ENCODE measurements around the gene SORCS1.

SORCS1 gene

DNA sequence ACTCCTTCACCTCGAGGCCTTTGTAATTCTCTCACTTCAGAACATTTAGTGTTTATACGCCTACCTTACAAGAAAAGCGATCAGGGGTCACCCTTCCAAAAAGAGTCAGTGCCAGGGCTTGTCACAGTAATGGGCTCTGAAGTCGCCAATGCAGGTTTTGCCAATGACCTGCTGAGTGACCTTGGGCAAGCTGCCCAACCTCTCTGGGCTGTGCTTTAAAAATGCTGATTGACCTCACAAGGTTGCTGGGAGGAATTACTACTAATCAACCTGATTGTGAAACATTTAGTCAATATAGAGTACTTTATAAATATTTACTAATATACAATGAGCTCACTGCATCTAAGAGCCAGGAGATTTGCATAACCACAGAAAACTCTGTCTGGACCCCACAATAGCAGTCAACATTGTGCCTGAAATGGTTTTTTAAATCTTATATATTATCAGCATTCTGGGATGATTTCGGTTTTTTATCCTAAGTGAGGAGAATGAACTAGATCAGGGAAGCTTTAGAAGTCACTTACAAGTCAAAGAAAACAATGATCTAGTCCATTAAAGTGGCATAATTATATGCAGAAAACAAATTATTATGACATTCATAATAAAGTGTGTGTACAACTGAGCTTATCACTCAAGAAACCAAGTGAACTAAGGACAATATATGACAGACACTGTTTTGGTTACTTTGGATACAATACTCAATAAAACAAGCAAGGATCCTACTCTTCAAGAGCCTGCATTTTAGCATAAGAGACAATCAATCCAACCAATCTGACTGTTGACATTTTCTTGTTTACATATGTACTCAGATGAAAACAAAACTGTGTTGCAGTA lies 290.5 kb downstream of the SORCS1 start:
- DNase-seq: no peak

DNA sequence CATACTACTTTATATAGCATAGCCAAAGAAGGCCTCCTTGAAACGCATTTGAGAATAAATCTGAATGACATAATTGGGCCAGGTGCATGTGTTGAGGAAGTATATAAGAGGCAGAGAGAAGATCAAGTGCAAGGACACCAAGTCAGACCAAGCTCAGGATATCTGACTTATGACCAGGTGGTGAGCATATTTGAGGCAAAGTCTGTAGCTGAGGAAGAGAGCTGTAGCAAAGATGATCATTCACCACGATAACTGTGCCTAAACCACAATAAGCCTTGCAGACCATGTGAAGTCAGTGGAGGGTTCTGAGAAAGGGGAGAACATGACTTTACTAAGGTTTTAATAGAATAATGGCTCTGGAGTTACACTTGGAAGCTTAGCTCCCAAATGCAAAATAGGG lies 292.3 kb downstream of the SORCS1 start:
- no peak for DNase-seq

DNA sequence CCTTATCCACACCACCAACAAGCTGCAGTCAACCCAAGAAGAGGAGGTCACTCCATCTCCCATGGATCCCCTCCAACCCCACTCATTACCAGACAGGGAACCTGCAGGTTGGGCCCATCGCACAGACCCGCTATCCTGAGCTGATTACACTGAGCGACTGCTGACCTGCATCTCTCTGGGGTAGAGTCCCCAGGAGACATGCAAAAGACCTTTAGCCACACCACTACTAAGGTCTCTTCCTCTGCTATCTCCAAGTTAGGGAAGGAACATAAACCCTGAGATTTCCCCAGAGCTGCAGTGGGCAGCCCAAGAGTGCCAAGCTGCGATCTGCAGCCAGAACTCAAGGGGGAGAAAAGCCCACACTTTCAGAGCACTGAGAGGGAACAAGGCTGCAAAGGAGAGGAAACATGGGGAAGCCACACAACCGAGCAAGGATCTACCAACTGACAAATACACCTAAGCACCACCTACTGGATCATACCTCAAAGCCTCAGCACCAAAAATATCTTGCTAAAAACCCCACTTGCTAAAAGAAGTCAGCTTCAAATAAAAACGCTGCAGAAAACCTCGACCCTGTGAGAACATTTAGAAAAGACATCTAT lies 298.2 kb downstream of the SORCS1 start:
- DNase-seq: no peak

DNA sequence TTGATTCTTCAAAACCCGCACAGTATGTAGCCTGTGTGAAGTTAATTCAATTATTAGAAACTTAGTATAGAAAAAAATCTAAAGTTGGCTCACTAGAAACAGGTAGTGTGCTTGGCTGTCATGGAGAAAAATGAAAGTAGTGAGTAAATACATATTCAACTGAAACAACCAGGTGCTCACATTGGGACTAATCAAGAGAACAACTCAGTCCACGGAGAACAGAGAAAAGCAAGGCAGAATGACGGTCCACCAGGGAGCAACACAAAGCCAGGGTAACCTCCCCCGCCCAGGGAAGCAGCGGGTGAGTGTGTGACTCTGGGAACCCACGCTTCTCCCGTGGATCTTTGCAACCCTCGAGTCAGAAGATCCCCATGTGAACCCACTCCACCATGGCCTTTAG lies 300.5 kb downstream of the SORCS1 start:
- DNase-seq: no peak

DNA sequence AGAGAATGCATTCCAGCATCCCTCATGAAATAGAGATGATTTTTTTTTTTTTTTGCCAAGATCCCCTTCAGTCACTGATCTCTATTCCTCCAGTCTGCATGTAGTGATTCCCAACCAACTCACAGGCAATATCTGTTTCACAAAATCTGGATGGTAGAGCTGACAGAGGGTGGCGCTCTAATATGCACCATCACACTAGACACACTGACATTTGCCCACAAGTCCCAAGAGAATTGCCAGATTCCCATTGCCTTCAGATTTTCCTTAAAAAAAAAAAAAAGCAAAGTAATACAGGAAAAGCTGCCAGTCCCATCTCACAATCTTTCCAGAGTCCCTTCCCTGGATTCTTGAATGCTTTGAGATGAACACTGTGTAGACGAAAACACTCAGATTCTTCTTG lies 301.0 kb downstream of the SORCS1 start:
- DNase-seq: no peak

DNA sequence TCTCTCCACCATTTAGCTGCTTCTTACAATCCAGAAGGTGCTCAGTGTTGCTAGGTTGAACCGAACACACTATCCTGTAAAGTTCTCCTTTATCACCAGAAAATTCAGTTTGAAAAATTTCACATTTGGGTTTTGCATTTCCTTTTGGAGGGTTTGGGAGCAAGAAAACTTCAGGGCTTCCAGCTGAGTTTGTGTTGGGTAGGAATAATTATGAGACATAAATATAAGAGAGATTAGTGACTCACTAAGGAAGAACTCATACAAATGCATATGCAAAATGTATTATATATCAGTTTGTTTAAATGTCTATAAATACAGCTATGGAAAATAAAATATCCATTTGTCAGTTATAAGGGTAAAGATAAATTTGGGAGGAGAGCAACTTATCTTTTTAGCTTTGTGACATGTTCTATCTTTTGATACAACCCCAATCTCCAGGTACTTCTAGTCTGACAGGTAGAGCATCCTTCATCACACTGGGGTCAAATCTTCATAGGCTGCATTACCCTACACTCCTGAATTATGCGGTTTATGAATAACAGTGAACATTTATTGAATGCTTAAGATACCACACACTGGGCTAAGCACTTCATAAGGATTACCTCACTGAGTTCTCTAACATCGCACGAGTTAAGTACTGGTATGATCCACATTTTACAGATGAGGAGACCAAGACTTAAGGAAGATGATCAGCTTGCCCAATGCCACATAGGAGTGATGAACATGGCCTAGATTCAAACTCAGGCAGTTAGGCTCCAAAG lies 304.4 kb downstream of the SORCS1 start:
- no peak for DNase-seq

DNA sequence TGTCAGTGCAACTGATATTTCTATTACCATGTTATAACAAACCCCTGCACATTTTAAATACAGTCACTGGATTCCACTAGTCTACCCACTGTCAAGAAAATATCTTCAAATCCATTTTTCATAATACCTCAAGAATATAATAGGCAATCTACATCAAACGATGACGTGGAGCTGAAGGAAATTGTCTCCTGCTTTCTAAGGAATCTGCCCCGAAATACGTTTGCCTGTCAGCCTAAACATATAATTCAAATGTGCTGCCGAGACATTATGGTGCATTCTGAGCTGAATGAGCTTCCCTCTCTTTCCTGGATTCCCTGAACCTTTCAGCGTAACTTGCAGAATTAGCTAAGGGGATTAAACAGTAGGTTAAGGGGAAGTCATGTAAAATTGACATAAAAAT lies 306.8 kb downstream of the SORCS1 start:
- no peak for DNase-seq

DNA sequence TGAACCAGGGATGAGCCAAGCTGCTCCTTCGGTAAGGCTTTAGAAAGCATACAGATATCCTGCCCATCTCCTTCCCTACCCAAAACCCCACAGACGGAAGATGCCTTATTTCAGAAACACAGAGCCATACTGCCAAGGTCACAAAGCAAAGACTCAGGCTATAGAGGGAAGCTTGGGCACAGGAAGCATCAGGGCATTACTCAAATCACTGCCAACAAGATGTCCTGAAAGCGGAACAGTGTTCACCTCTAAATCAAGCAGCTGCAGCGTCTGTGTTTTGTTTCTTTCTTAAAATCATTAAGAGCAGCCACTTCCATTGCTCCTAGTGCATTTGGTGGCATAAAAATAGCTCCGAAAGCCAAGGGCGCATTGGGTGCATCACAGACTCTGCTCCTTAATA lies 307.3 kb downstream of the SORCS1 start:
- DNase-seq: no peak

DNA sequence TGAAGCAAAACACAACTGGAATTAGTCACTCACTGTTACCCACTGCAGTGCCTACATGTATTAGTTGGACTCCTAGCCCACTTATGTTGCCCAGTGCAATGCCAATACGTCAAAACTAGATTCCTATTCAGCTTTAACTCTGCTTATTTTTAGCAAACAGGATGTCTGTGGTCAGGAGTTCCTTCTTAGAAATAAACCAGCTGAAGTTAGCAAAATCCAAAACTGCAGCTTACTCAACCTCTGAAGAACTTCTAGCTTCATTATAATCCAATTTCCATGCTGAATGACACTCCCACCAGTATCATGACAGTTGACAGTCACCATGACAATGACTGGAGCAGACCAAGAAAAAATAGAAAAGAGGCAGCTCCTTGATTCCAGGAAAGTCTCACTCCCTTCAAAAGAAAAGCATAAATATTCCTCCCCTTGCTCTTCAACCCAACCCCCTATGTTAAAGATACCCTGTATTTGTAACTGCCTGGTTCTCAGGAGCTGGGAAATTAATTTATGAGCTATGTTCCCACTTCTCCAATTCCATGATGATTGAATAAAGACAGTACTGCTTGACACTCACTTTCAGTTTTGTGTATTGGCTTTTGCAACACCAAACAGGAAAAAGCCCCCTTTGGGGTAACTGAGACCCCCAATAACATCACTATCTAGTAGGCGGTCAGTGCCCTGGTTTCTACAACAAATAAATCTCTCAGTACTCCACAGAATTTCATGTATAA lies 327.4 kb downstream of the SORCS1 start:
- no peak for DNase-seq

DNA sequence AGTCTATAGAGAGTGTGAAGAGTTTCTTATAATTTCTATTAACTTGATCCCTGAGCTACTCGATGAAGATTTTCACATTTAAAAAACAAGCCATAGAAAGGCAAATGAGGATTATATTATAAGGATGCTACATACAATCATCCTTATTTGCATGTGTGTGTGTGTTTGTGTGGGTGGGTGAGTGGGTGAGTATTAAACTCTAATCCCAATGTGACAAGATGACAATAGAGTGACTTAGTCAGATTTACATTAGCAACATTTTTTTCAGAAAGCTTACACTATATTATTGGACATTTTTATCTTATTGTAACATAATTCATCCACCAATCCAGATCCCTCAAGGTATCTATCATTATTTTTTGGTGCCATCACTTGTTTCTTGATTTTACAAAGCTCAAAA lies 331.7 kb downstream of the SORCS1 start:
- DNase-seq: no peak

DNA sequence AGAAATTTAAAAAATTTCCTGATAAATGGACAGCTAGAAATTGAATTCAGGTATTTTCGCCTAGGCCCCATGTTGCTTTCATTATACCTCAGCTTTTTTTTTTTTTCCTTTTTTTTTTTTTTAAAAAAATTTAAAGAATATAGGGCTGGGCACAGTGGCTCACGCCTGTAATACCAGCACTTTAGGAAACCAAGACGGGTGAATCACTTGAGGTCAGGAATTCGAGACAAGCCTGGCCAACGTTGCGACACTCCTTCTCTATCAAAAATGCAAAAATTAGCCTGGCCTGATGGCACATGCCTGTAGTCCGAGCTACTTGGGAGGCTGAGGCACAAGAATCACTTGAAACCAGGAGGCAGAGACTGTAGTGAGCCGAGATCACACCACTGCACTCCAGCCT lies 334.0 kb downstream of the SORCS1 start:
- no peak for DNase-seq

DNA sequence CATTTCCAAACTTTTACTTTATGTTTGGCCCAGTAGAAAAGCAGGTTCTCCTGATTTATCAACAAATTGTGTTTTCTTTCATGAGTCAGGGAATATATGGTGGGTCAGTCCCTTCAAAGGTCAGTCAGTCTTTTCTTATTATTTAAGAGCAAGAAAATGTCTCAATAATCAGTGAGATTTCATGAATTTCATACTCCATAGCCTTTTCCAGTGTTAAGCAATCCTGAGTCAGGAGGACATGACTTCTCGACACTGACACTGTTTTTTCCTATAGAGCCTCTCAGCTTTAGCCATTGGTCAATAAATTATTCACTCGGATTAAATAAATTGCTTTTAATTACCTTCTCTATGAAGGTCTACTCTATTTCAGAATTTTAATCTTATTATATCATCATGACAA lies 334.5 kb downstream of the SORCS1 start:
- no peak for DNase-seq

DNA sequence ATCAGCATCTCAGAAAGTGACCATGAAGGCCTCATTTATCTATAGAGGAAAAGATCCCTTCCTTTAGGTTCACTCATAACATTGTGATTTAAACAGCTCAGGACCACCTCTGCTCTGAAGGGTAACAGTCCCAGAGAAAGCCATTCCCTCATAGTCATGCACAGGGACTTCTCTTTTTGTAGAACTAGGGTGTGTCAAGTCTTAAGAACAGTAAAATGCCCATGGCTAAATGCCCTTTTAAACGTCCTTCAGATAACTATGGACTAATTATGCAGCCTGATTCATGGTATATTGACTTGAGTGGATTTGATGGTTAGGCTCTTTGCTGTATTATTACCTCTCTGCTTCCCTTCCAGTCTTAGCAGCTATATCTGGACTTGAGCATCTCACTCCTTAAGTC lies 337.8 kb downstream of the SORCS1 start:
- no peak for DNase-seq

DNA sequence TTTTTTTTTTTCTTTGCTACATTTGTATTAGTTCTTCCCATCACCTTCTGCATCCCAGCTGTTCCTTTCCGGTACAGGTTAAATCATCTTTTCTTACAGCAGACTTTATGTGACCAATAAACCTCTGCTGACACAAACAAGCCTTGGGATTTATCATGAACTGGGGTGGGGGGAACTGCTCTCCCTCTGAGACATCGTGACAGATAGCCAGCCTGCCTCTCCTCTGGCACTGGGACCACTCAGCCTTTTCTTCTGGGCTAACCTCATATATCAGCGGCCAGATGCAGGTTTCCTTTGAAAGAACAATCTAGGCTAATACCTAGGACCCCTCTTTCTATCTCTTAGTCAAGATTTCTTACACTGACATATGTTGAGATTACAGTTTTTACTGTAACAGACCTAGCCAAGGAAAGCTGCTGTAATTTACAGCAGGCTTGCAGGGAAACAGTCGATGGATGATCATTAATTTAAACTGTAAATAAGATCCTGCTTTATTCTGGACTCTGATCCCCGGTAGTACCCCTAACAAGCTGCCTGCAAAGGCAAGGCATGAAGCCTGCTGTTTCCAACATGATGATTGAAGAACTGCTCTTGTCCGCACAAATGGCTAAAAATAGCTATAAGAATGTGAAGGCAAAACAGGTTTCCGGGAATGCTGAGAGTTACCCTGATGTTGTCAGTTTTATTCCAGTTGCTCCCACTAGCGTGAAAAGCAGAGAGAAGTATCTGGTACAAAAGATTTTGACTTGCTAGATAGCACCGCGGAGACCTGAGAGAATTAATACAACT lies 338.7 kb downstream of the SORCS1 start:
- no peak for DNase-seq

DNA sequence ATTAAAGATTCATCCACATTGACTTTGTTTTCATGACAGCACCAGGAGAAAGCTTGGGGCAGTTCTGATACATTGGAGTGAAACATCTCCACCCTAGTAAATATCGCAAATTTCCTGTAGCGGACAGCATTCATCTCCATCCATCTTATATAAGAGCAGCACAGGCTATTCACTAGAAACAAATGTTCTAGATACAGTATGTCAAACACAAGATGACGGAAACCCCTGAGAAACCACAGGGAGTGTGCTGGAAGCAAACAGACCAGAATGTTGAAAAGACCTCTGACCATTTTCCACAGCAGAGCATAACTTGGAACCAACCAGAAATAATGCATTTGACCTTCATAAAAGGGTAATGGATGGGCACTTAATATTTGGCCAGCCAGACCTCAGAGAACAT lies 343.9 kb downstream of the SORCS1 start:
- no peak for DNase-seq

DNA sequence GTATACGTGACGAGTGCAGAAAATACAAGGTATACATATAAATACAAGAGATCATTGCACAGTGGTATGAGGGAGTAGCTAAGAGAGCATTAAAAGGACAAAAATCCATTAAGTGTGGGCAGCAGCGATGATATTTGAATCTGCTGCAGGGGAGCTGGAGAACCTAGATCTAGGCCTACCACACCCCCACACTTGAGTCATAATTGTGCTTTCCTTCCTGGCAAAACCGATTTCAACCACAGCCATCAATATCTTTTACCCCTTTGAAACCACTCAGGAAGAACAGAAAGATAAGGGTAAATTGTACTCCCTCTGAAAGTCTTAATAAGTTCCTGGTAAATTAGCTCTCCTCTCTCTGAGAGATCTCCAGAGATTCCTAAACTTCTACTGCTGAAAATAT lies 345.0 kb downstream of the SORCS1 start:
- DNase-seq: no peak

DNA sequence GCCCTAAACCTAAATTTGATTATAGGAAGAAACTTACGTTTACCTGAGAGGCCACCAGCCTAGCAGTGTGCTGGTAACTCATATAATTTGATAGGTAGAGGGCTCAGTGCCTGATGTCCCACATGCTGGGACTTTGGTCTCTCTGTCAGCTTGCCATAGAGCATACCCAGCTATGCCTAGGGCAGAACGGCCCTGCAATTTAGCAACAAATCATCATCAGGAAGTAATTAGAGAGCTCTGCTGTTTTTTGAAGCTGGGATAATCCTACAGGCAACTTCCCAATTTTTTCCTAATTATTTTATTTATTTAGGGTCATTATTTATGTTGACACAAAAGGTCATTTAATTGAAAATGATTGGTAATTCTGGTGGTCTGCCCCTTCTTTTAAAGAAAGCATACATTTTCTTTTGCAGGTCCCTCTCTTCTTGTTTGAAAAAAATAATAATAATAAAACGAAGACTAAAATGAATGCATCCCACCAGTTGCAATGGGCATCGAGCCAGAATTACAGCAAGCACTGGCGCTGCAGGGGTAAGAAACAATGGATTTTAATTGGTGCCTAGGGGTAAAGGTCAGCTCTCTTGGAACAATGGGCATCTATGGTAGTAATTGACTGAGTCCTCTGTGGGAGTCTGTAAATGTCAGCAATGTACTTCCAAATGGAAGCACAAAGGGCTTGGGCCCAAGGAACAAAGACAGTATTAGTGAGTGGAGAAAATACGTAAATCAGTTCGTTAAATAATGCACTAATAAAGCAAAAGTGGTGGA lies 348.0 kb downstream of the SORCS1 start:
- no peak for DNase-seq

DNA sequence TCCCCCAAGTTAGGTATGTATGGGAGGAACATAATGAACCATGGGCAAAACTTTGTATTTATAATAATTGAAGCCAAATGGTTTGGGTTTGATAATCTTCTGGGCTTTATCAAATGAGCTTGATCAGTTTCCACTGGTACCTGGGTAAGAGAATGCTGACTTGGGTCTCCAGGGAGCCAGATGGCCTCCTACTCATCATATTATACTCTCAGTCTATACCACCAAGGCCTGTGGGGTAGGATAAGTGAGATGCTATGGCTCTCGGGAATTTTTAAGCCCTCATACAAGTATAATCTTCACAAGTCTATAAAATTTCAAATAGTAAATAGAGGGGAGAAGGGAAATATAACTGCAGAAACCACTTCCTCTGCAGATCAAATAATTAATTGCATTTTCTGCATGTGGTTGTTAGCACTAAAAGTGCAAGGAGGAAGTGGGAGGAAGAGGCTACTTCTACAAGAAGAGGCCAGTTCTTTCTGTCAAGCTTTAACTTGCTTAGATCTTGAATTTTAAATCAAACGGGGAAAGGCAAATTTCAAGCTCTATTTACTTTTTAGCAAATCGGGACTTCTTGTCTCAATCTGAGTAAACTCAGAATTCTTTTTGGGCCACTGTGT lies 349.0 kb downstream of the SORCS1 start:
- no peak for DNase-seq

DNA sequence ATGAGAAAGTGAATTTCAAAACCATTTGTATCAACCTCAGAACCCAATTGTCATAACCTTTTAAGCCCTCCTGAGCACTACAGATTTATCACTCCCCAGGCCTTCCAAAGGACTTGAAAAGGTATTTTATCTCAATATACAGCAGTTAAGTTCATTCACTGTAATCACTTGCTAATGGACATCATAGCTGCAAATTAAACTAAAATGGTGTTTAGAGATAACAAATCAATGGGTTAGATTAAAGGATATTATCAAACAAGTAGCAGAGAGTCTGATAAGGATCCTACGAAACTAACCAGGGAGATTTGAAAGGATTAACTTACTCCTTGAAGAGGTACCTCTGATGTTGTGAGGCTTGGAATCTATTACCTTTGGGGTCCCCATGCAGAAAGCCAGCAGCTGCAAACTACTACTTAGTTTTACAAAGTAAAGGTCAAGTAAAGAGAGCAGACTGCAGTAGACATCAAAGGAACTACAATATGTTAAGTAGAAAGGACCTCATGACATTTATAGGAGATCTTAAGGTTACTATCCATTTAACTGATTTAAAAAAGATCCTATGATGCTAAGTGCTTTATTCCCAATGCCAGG lies 359.4 kb downstream of the SORCS1 start:
- DNase-seq: no peak

DNA sequence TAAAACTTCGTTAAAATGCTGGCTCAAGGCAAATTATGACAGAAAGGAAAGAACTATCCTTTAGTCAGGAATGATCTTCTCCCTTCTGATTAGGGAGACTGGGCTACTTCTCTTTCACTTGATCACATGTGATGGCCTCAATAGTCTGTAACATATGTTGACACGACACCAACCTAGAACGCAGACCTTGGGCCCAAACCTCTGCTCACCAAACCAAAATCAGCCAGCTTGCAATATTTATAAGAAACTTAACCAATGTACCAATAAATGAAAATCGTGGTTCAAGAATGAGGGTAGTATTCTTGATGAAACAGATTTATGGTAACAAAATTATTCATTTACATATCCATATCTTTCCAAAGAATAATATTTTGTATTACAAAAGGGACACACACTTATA lies 361.6 kb downstream of the SORCS1 start:
- DNase-seq: no peak

DNA sequence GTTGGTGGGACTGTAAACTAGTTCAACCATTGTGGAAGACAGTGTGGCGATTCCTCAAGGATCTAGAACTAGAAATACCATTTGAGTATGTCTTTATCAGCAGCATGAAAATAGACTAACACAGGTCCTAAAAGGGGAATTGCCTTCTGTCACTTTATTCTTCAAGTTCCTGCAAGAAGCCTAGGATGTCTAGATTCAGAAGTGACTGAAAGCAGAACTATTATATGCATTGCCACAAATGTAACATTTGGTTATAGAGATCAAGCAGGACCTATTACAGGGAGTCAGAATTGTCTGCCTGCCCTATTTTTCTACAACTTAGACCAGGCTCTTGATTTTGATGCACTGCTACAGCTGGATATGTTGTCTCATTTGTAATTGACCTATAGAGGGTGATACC lies 364.7 kb downstream of the SORCS1 start:
- DNase-seq: no peak
